GM23338 (cell line): Measurements from ENCODE around the gene ZBTB8A. TPM values are rescaled to one million over a fixed set of nuclear protein-coding genes. Genes with fewer than 3 reads are reported as not detected.

ENCODE experiments used
- ATAC-seq: fragments of 200-7000 bp; cut with Tn5 transposase; 3 replicates; pipeline ENCODE4 v1.9.1; 2020
- DNase-seq: peaks from one replicate; pipeline ENCODE4 v3.0.0-alpha.2; 2015; ENCODE audit warnings: low spot score
- H2AFZ ChIP-seq: fragments of 200-600 bp; sonication (generic); 2 replicates; pipeline ENCODE4 v1.8.0; 2016; ENCODE audit warnings: antibody characterized with exemption, mild to moderate bottlenecking, moderate library complexity
- H3F3A ChIP-seq: fragments of 200-600 bp; sonication (generic); replicated peaks from 2 replicates; pipeline ENCODE4 v1.8.0; 2017; ENCODE audit warnings: antibody characterized with exemption, mixed run types, low read depth
- H3K27ac ChIP-seq: fragments of 200-600 bp; sonication (generic); 2 replicates; pipeline ENCODE4 v1.6.1; 2016; ENCODE audit warnings: low read depth
- H3K27me3 ChIP-seq: fragments of 200-600 bp; sonication (generic); 2 replicates; pipeline ENCODE4 v1.8.0; 2016; ENCODE audit warnings: mild to moderate bottlenecking, mixed run types, moderate library complexity; ENCODE audit not compliant: insufficient read depth
- H3K36me3 ChIP-seq: fragments of 200-600 bp; sonication (generic); 2 replicates; pipeline ENCODE4 v1.8.0; 2016; ENCODE audit warnings: mild to moderate bottlenecking; ENCODE audit not compliant: insufficient read depth
- H3K4me1 ChIP-seq: fragments of 200-600 bp; sonication (generic); 2 replicates; pipeline ENCODE4 v1.8.0; 2016; ENCODE audit warnings: mild to moderate bottlenecking, moderate library complexity; ENCODE audit not compliant: insufficient read depth
- H3K4me2 ChIP-seq: fragments of 200-600 bp; sonication (generic); 2 replicates; pipeline ENCODE4 v1.7.1; 2017; ENCODE audit warnings: mixed run types
- H3K4me3 ChIP-seq: fragments of 200-600 bp; sonication (generic); 2 replicates; pipeline ENCODE4 v1.6.1; 2016; ENCODE audit warnings: mixed run types
- H3K79me2 ChIP-seq: fragments of 200-600 bp; sonication (generic); replicated peaks from 2 replicates; pipeline ENCODE4 v1.8.0; 2017; ENCODE audit warnings: mild to moderate bottlenecking; ENCODE audit not compliant: insufficient read depth
- H3K9me2 ChIP-seq: fragments of 200-600 bp; sonication (generic); 2 replicates; pipeline ENCODE4 v1.8.0; 2017; ENCODE audit not compliant: insufficient read depth
- H4K20me1 ChIP-seq: fragments of 200-600 bp; sonication (generic); replicated peaks from 2 replicates; pipeline ENCODE4 v1.8.0; 2017; ENCODE audit warnings: mild to moderate bottlenecking; ENCODE audit not compliant: insufficient read depth
- H3K27ac Mint-ChIP-seq: 2 replicates; pipeline ENCODE4 v1.8.0; 2020; ENCODE audit warnings: inconsistent platforms, mild to moderate bottlenecking, moderate library complexity, mixed read lengths
- H3K27me3 Mint-ChIP-seq: 3 replicates; pipeline ENCODE4 v1.8.0; 2022; ENCODE audit warnings: low read depth, mild to moderate bottlenecking, moderate library complexity, mixed read lengths, inconsistent platforms; ENCODE audit not compliant: insufficient read depth, poor library complexity
- H3K36me3 Mint-ChIP-seq: 3 replicates; pipeline ENCODE4 v1.8.0; 2021; ENCODE audit warnings: low read depth, mild to moderate bottlenecking, inconsistent platforms, moderate library complexity, mixed read lengths
- H3K4me1 Mint-ChIP-seq: 3 replicates; pipeline ENCODE4 v1.8.0; 2020; ENCODE audit warnings: mild to moderate bottlenecking, inconsistent platforms, mixed read lengths
- H3K4me3 Mint-ChIP-seq: 3 replicates; pipeline ENCODE4 v1.8.0; 2021; ENCODE audit warnings: moderate library complexity, mild to moderate bottlenecking, inconsistent platforms, mixed read lengths
- H3K9me3 Mint-ChIP-seq: 3 replicates; pipeline ENCODE4 v1.8.0; 2020; ENCODE audit warnings: moderate library complexity, mild to moderate bottlenecking, inconsistent platforms, mixed read lengths
- CREB1 ChIP-seq: fragments of 250-450 bp; sonication (Bioruptor Pico); IDR thresholded peaks from 2 replicates; pipeline ENCODE4 v1.5.0; 2020; ENCODE audit warnings: low read depth, mild to moderate bottlenecking, moderate library complexity
- EZH2 ChIP-seq: fragments of 200-600 bp; sonication (generic); IDR thresholded peaks from one replicate; pipeline ENCODE4 v1.8.0; 2017; ENCODE audit warnings: antibody characterized with exemption, mild to moderate bottlenecking, low read depth; ENCODE audit not compliant: unreplicated experiment
- EZH2phosphoT487 ChIP-seq: fragments of 200-600 bp; sonication (generic); IDR thresholded peaks from one replicate; pipeline ENCODE4 v1.8.1; 2018; ENCODE audit warnings: antibody characterized with exemption; ENCODE audit not compliant: unreplicated experiment
- JUNB ChIP-seq: IDR thresholded peaks from one replicate; pipeline ENCODE4 v1.6.1; 2016; ENCODE audit warnings: antibody characterized with exemption; ENCODE audit not compliant: unreplicated experiment
- NANOG ChIP-seq: IDR thresholded peaks from 2 replicates; pipeline ENCODE4 v1.6.1; 2016; ENCODE audit warnings: antibody characterized with exemption, borderline replicate concordance
- POLR2AphosphoS5 ChIP-seq: IDR thresholded peaks from 2 replicates; pipeline ENCODE4 v1.6.1; 2016; ENCODE audit warnings: antibody characterized with exemption, low read depth
- STAT1 ChIP-seq: IDR thresholded peaks from one replicate; pipeline ENCODE4 v1.6.1; 2016; ENCODE audit warnings: antibody characterized with exemption; ENCODE audit not compliant: unreplicated experiment
- ZNF114 ChIP-seq: fragments of 250-450 bp; sonication (Bioruptor Pico); IDR thresholded peaks from 2 replicates; pipeline ENCODE4 v1.5.0; 2020; ENCODE audit warnings: mild to moderate bottlenecking, moderate library complexity
- ZNF331 ChIP-seq: fragments of 250-450 bp; sonication (Bioruptor Pico); IDR thresholded peaks from 2 replicates; pipeline ENCODE4 v1.5.0; 2020; ENCODE audit warnings: low read depth, mild to moderate bottlenecking, moderate library complexity
- polyA plus RNA-seq: library from polyadenylated mRNA; unstranded; fragments of >200 nt; fragmentation: Nextera tagmentation; extraction: Ambion mirVana; gene quantifications from 2 replicates; pipeline ENCODE4 v1.2.1, GENCODE V29; 2016
- total RNA-seq: library from RNA; depleted of rRNA; stranded (reverse); fragments of >200 nt; shearing (Covaris generic); gene quantifications from 2 replicates; pipeline ENCODE4 v1.2.3, GENCODE V29; 2014
- TF ChIP-seq, protein P1 (sequence below): fragments of 250-450 bp; sonication (Bioruptor Pico); IDR thresholded peaks from 2 replicates; pipeline ENCODE4 v1.5.0; 2020; ENCODE audit warnings: mild to moderate bottlenecking, moderate library complexity
- TF ChIP-seq, protein P2 (sequence below): IDR thresholded peaks from one replicate; pipeline ENCODE4 v1.6.1; 2018; ENCODE audit warnings: antibody characterized with exemption; ENCODE audit not compliant: unreplicated experiment
- TF ChIP-seq, protein P3 (sequence below): IDR thresholded peaks from 2 replicates; pipeline ENCODE4 v1.6.1; 2016; ENCODE audit warnings: antibody characterized with exemption

Gene ZBTB8A
- total and polyA plus RNA-seq, 2 experiments from 2014 or later, result 6.1 to 8.4 TPM

DNA sequence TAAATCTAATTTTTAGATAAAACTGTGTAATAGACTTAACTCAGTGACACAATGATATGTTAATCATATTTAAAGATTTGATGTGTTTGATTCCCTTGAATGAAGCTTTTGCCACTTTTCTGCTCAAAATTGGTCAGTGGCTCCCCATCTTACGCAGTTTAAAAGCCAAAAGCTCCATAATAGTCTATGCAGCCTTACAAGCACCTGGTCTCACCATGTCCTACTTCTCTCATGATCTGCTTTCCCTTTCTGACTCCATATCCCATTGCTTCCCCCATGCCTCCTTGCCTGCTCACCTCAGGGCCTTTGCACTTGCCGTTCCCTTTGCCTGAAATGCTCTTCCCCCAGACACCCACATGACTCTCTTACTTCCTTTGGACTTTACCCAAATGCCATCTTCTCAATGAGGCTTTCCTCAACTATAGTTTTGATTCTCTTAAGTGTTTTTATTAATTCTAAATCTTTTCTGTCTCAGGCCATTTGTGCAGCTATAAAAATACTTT lies 1.9 kb downstream of the ZBTB8A start:
- Histone ChIP-seq H3K9me2 (no peaks in the 10 kb centered on the region), H4K20me1 (peaks cover 7% of the 10 kb centered on the region; the same call in 1 of the 2 replicates), H3F3A (peaks cover 21% of the 10 kb centered on the region), H3K27me3 (peaks cover 26% of the 10 kb centered on the region), H2AFZ (no peak overlapping the region), H3K27ac (no peak overlapping the region), H3K79me2 (peaks cover 43% of the 10 kb centered on the region), H3K4me3 (no peak overlapping the region; the same call in 1 of the 2 replicates), H3K4me2 (peak overlapping the region; percentile 98), H3K36me3 (no peaks in the 10 kb centered on the region), H3K4me1 (peaks cover 21% of the 10 kb centered on the region)
- Mint-ChIP-seq H3K36me3 (peaks cover 12% of the 10 kb centered on the region), H3K27me3 (peaks cover 12% of the 10 kb centered on the region), H3K27ac (no peak overlapping the region), H3K4me1 (peaks cover 22% of the 10 kb centered on the region), H3K4me3 (peak overlapping the region; percentile 87; the same call in 2 of the 3 replicates), H3K9me3 (no peaks in the 10 kb centered on the region)
- DNase-seq (no peak), ATAC-seq (no peak)
- TF ChIP-seq POLR2AphosphoS5 (no peak), JUNB (no peak), STAT1 (no peak), EZH2phosphoT487 (no peak), EZH2 (no peak), CREB1 (CRISPR knock-in tag) (no peak), ZNF114 (CRISPR knock-in tag) (no peak), ZNF331 (CRISPR knock-in tag) (no peak), NANOG (no peak)
- TF ChIP-seq, protein P1, sequence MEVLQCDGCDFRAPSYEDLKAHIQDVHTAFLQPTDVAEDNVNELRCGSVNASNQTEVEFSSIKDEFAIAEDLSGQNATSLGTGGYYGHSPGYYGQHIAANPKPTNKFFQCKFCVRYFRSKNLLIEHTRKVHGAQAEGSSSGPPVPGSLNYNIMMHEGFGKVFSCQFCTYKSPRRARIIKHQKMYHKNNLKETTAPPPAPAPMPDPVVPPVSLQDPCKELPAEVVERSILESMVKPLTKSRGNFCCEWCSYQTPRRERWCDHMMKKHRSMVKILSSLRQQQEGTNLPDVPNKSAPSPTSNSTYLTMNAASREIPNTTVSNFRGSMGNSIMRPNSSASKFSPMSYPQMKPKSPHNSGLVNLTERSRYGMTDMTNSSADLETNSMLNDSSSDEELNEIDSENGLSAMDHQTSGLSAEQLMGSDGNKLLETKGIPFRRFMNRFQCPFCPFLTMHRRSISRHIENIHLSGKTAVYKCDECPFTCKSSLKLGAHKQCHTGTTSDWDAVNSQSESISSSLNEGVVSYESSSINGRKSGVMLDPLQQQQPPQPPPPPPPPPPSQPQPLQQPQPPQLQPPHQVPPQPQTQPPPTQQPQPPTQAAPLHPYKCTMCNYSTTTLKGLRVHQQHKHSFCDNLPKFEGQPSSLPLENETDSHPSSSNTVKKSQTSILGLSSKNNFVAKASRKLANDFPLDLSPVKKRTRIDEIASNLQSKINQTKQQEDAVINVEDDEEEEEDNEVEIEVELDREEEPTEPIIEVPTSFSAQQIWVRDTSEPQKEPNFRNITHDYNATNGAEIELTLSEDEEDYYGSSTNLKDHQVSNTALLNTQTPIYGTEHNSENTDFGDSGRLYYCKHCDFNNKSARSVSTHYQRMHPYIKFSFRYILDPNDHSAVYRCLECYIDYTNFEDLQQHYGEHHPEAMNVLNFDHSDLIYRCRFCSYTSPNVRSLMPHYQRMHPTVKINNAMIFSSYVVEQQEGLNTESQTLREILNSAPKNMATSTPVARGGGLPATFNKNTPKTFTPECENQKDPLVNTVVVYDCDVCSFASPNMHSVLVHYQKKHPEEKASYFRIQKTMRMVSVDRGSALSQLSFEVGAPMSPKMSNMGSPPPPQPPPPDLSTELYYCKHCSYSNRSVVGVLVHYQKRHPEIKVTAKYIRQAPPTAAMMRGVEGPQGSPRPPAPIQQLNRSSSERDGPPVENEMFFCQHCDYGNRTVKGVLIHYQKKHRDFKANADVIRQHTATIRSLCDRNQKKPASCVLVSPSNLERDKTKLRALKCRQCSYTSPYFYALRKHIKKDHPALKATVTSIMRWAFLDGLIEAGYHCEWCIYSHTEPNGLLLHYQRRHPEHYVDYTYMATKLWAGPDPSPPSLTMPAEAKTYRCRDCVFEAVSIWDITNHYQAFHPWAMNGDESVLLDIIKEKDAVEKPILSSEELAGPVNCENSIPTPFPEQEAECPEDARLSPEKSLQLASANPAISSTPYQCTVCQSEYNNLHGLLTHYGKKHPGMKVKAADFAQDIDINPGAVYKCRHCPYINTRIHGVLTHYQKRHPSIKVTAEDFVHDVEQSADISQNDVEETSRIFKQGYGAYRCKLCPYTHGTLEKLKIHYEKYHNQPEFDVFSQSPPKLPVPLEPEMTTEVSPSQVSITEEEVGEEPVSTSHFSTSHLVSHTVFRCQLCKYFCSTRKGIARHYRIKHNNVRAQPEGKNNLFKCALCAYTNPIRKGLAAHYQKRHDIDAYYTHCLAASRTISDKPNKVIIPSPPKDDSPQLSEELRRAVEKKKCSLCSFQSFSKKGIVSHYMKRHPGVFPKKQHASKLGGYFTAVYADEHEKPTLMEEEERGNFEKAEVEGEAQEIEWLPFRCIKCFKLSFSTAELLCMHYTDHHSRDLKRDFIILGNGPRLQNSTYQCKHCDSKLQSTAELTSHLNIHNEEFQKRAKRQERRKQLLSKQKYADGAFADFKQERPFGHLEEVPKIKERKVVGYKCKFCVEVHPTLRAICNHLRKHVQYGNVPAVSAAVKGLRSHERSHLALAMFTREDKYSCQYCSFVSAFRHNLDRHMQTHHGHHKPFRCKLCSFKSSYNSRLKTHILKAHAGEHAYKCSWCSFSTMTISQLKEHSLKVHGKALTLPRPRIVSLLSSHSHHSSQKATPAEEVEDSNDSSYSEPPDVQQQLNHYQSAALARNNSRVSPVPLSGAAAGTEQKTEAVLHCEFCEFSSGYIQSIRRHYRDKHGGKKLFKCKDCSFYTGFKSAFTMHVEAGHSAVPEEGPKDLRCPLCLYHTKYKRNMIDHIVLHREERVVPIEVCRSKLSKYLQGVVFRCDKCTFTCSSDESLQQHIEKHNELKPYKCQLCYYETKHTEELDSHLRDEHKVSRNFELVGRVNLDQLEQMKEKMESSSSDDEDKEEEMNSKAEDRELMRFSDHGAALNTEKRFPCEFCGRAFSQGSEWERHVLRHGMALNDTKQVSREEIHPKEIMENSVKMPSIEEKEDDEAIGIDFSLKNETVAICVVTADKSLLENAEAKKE (CRISPR knock-in tag), result no peak
- TF ChIP-seq, protein P2, sequence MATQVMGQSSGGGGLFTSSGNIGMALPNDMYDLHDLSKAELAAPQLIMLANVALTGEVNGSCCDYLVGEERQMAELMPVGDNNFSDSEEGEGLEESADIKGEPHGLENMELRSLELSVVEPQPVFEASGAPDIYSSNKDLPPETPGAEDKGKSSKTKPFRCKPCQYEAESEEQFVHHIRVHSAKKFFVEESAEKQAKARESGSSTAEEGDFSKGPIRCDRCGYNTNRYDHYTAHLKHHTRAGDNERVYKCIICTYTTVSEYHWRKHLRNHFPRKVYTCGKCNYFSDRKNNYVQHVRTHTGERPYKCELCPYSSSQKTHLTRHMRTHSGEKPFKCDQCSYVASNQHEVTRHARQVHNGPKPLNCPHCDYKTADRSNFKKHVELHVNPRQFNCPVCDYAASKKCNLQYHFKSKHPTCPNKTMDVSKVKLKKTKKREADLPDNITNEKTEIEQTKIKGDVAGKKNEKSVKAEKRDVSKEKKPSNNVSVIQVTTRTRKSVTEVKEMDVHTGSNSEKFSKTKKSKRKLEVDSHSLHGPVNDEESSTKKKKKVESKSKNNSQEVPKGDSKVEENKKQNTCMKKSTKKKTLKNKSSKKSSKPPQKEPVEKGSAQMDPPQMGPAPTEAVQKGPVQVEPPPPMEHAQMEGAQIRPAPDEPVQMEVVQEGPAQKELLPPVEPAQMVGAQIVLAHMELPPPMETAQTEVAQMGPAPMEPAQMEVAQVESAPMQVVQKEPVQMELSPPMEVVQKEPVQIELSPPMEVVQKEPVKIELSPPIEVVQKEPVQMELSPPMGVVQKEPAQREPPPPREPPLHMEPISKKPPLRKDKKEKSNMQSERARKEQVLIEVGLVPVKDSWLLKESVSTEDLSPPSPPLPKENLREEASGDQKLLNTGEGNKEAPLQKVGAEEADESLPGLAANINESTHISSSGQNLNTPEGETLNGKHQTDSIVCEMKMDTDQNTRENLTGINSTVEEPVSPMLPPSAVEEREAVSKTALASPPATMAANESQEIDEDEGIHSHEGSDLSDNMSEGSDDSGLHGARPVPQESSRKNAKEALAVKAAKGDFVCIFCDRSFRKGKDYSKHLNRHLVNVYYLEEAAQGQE, result no peak
- TF ChIP-seq, protein P3, sequence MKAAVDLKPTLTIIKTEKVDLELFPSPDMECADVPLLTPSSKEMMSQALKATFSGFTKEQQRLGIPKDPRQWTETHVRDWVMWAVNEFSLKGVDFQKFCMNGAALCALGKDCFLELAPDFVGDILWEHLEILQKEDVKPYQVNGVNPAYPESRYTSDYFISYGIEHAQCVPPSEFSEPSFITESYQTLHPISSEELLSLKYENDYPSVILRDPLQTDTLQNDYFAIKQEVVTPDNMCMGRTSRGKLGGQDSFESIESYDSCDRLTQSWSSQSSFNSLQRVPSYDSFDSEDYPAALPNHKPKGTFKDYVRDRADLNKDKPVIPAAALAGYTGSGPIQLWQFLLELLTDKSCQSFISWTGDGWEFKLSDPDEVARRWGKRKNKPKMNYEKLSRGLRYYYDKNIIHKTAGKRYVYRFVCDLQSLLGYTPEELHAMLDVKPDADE, result no peak
